Psoas muscle (tissue), 8 donors: Measurements from ENCODE around the gene FBXO42. TPM values are rescaled to one million over a fixed set of nuclear protein-coding genes. Genes with fewer than 3 reads are reported as not detected.

ENCODE experiments used
- ATAC-seq, 4 donors: fragments of 200-7000 bp; cut with Tn5 transposase; one replicate each; pipeline ENCODE4 v1.9.1; 2020; ENCODE audit warnings: moderate library complexity in 3 of 4, mild to moderate bottlenecking in 2 of 4
- DNase-seq, 2 donors: peaks; one replicate each; pipeline ENCODE4 v3.0.0-alpha.2; 2020
- H3K27ac ChIP-seq: fragments of 200-600 bp; one replicate; pipeline ENCODE4 v1.8.0; 2022
- H3K27me3 ChIP-seq, 3 donors: fragments of 200-600 bp in 1 of 3; one replicate each; pipeline versions ENCODE4 v1.6.1 to v1.8.0; 2013 to 2022; ENCODE audit warnings: low read length in 2 of 3, mild to moderate bottlenecking in 2 of 3, moderate library complexity in 1 of 3; ENCODE audit not compliant: insufficient read depth in 3 of 3
- H3K36me3 ChIP-seq, 2 donors: fragments of 200-600 bp in 1 of 2; one replicate each; pipeline versions ENCODE4 v1.6.1 to v1.8.0; 2013 to 2022; ENCODE audit warnings: low read depth in 1 of 2, mild to moderate bottlenecking in 1 of 2, moderate library complexity in 1 of 2; ENCODE audit not compliant: insufficient read depth in 1 of 2
- H3K4me1 ChIP-seq: fragments of 200-600 bp; one replicate; pipeline ENCODE4 v1.8.0; 2022
- H3K4me3 ChIP-seq: fragments of 200-600 bp; one replicate; pipeline ENCODE4 v1.8.0; 2022; ENCODE audit warnings: mild to moderate bottlenecking
- H3K9me3 ChIP-seq: fragments of 200-600 bp; one replicate; pipeline ENCODE4 v1.8.0; 2022
- CTCF ChIP-seq: fragments of 200-600 bp; IDR thresholded peaks from one replicate; pipeline ENCODE4 v1.8.0; 2022; ENCODE audit warnings: antibody characterized with exemption
- WGBS, 3 donors: extraction: QIAGEN DNeasy Blood & Tissue Kit; methylation state at CpG; one replicate each; pipeline versions ENCODE4 v1.1.6 to v1.1.7; 2013; 5-methylcytosine and 5-hydroxymethylcytosine counted together
- intact Hi-C, 2 donors: fragments of 100-400 bp; cut with DNase I; formaldehyde crosslinking; loops; one replicate each; pipeline versions ENCODE4 v1.11.0 to v1.14.2; 2022
- polyA plus RNA-seq, 3 donors: library from polyadenylated mRNA; stranded (reverse); fragments of 200-250 nt; gene quantifications; one replicate each; pipeline ENCODE4 v1.2.3, GENCODE V29; 2013
- total RNA-seq, 4 donors: library from RNA; stranded (reverse); fragmentation: NEBNext Ultra II Directional in 2 of 4; extraction: Animal tissue kit (Norgen Biotek cat#: 25700) in 2 of 4; gene quantifications; one replicate each; pipeline versions ENCODE4 v1.2.1 to v1.2.4, GENCODE V29; 2021 to 2023
- donor health status: healthy with polysubstance abuse.
- donor health status: DM: no; HTN: no; CAD: no; lungs with moderate emphysema.
- donor health status: Bipolar disorder and iron deficiency.
- donor health status: healthy.
- donor health status: DM: yes; HTN: yes; CAD: no.
- donor health status: DM: no; HTN: no; CAD: no.
- donor health status: DM: no; HTN: no; CAD: no.
- donor health status: DM: yes; HTN: yes; CAD: no.

The FBXO42 gene
- total and polyA plus RNA-seq, 7 donors = 7.4 to 26.6 (median 18.7) TPM

- WGBS, 3 donors = 18 to 48% (median 27%) methylated on average over 3 of the region's 3 CpGs
- H3K9me3 ChIP-seq = no peaks in the 10 kb centered on the region
- TF ChIP-seq CTCF = no peak
- no peaks in the 10 kb centered on the region for H3K27me3 ChIP-seq
- DNase-seq (peak; percentile 50 to 72), ATAC-seq (peak in 3 of 4 donors; percentile 19 to 53 (median 23))
- peaks cover 2 to 47% of the 10 kb centered on the region in 2 donors for H3K36me3 ChIP-seq
- H3K4me3 ChIP-seq = no peak overlapping the region
- intact Hi-C loops = loop anchor here (5.0 to 10.0 kb wide), 2 partner anchors 105 to 118 kb away; partner anchors contain the start of genes FBXO42 (in 1 of the 2) and SZRD1 (in 1 of the 2)
- peak overlapping the region; percentile 61 for H3K27ac ChIP-seq
- H3K4me1 ChIP-seq = peaks cover 29% of the 10 kb centered on the region
Measured at GRCh38 chr1:16249596-16250241, 102.6 kb downstream of the FBXO42 start.

GRCh38 chr1:16248603-16249516, 103.4 kb downstream of the FBXO42 start:
- peak overlapping the region; percentile 61 for H3K27ac ChIP-seq
- peak overlapping the region; percentile 4 for H3K4me3 ChIP-seq
- H3K9me3 ChIP-seq = no peaks in the 10 kb centered on the region
- H3K36me3 ChIP-seq = peaks cover 2 to 44% of the 10 kb centered on the region in 2 donors
- H3K27me3 ChIP-seq = no peaks in the 10 kb centered on the region
- TF ChIP-seq CTCF = no peak
- peak; percentile 59 to 83 (median 73) for ATAC-seq
- intact Hi-C loops = loop anchor here (1.0 to 10.0 kb wide), 3 partner anchors 106 to 170 kb away; partner anchors contain the start of genes FBXO42 (in 1 of the 2) and SZRD1 (in 1 of the 2)
- peaks cover 33% of the 10 kb centered on the region for H3K4me1 ChIP-seq
- 12 to 18% (median 12%) methylated on average over 7 of the region's 7 CpGs for WGBS, 3 donors
- peak; percentile 78 to 94 for DNase-seq

GRCh38 chr1:16248007-16248436, 104.3 kb downstream of the FBXO42 start:
- H3K27me3 ChIP-seq = no peaks in the 10 kb centered on the region
- ATAC-seq = peak in 2 of 4 donors; percentile 16 to 20
- no peak for TF ChIP-seq CTCF
- H3K9me3 ChIP-seq = no peaks in the 10 kb centered on the region
- H3K36me3 ChIP-seq = peaks cover 2 to 37% of the 10 kb centered on the region in 2 donors
- H3K4me1 ChIP-seq = peaks cover 34% of the 10 kb centered on the region
- DNase-seq = no peak
- no peak overlapping the region for H3K4me3 ChIP-seq
- intact Hi-C loops = loop anchor here (1.0 to 10.0 kb wide), 3 partner anchors 107 to 169 kb away; partner anchors contain the start of genes FBXO42 (in 1 of the 2) and SZRD1 (in 1 of the 2)
- WGBS, 3 donors = 50 to 77% (median 70%) methylated on average over 8 of the region's 8 CpGs
- H3K27ac ChIP-seq = peak overlapping the region; percentile 61

- H3K36me3 ChIP-seq = peaks cover 2 to 31% of the 10 kb centered on the region in 2 donors
- no peak overlapping the region for H3K4me3 ChIP-seq
- H3K9me3 ChIP-seq = no peaks in the 10 kb centered on the region
- 57 to 79% (median 65%) methylated on average over 2 of the region's 2 CpGs for WGBS, 3 donors
- DNase-seq (no peak), ATAC-seq (no peak)
- peaks cover 34% of the 10 kb centered on the region for H3K4me1 ChIP-seq
- peak overlapping the region; percentile 61 for H3K27ac ChIP-seq
- intact Hi-C loops = loop anchor here (5.0 to 10.0 kb wide), 2 partner anchors 107 to 120 kb away; partner anchors contain the start of genes FBXO42 (in 1 of the 2) and SZRD1 (in 1 of the 2)
- H3K27me3 ChIP-seq = no peaks in the 10 kb centered on the region
- TF ChIP-seq CTCF = no peak
Measured at GRCh38 chr1:16247441-16247840, 104.8 kb downstream of the FBXO42 start.
